Panc1 (cell line): Measurements from ENCODE around the gene LRRC49. TPM values are rescaled to one million over a fixed set of nuclear protein-coding genes. Genes with fewer than 3 reads are reported as not detected.

ENCODE experiments used
- ATAC-seq: fragments of 200-7000 bp; cut with Tn5 transposase; 2 replicates; pipeline ENCODE4 v1.9.1; 2020; ENCODE audit warnings: mild to moderate bottlenecking, moderate library complexity
- BruUV-seq: library from RNA; stranded (reverse); fragments of 400-500 nt; replicated peaks from 2 replicates; lab custom pipeline; 2021; lab: Mats Ljungman, UMichigan
- CTCF ChIA-PET: fragments of 300-600 bp; sonication (Branson Sonifier 250); formaldehyde crosslinking; loops from one replicate; lab custom pipeline; 2022; ENCODE audit warnings: antibody characterized with exemption; lab: Charles Lee
- POLR2A ChIA-PET: fragments of 300-600 bp; sonication (Branson Sonifier 250); formaldehyde crosslinking; loops from one replicate; lab custom pipeline; 2022; ENCODE audit warnings: antibody characterized with exemption; lab: Charles Lee
- DNase-seq: peaks from one replicate; pipeline ENCODE4 v3.0.0-alpha.2; 2010; ENCODE audit warnings: low read depth, low spot score
- H3K27ac ChIP-seq: 2 replicates; pipeline ENCODE4 v1.5.1; 2011; ENCODE audit warnings: mild to moderate bottlenecking, low read length, inconsistent platforms
- H3K27me3 ChIP-seq: fragments of 200-500 bp; sonication (Bioruptor generic); 2 replicates; pipeline ENCODE4 v1.6.0; 2014; ENCODE audit warnings: low read length, inconsistent platforms; ENCODE audit not compliant: control insufficient read depth, insufficient read depth
- H3K36me3 ChIP-seq: fragments of 200-500 bp; sonication (Bioruptor generic); 2 replicates; pipeline ENCODE4 v1.5.1; 2014; ENCODE audit warnings: inconsistent platforms, mild to moderate bottlenecking, low read length, moderate library complexity; ENCODE audit not compliant: control insufficient read depth, insufficient read depth
- H3K4me1 ChIP-seq: 2 replicates; pipeline ENCODE4 v1.5.1; 2011; ENCODE audit warnings: inconsistent platforms, mild to moderate bottlenecking, low read length, moderate library complexity; ENCODE audit not compliant: control insufficient read depth, insufficient read depth
- H3K4me3 ChIP-seq, 2 experiments: 2 replicates each; pipeline ENCODE4 v1.5.1; 2011 to 2012; ENCODE audit warnings: low read depth in 2 of 2, low read length in 2 of 2, mild to moderate bottlenecking in 2 of 2, inconsistent platforms in 1 of 2, moderate library complexity in 1 of 2
- H3K9me3 ChIP-seq: fragments of 200-500 bp; sonication (Bioruptor generic); 2 replicates; pipeline ENCODE4 v1.5.1; 2014; ENCODE audit warnings: low read depth, mild to moderate bottlenecking, inconsistent platforms, low read length, moderate library complexity; ENCODE audit not compliant: control insufficient read depth, insufficient read depth
- POLR2AphosphoS5 ChIP-seq: IDR thresholded peaks from 2 replicates; pipeline ENCODE4 v1.6.1; 2012; ENCODE audit warnings: mild to moderate bottlenecking, low read depth, low read length, moderate library complexity
- SIN3A ChIP-seq: IDR thresholded peaks from 2 replicates; pipeline ENCODE4 v1.6.1; 2012; ENCODE audit warnings: low read depth, mild to moderate bottlenecking, low read length, moderate library complexity, borderline replicate concordance; ENCODE audit not compliant: insufficient read depth
- TCF7L2 ChIP-seq: IDR thresholded peaks from 2 replicates; pipeline ENCODE4 v1.6.1; 2011; ENCODE audit warnings: mild to moderate bottlenecking, low read depth, low read length, inconsistent platforms
- in situ Hi-C: cut with HindIII; loops from 2 replicates; pipeline ENCODE4 v1.10.0; 2016; ENCODE audit warnings: low sequenced_read_pairs, low pct_unique_long_range_greater_than_20kb
- intact Hi-C: fragments of 100-400 bp; cut with micrococcal nuclease; formaldehyde crosslinking; loops from one replicate; pipeline ENCODE4 v1.10.0; 2022; ENCODE audit not compliant: unreplicated experiment
- total RNA-seq: library from RNA; stranded (reverse); gene quantifications from one replicate; pipeline ENCODE4 v1.2.1, GENCODE V29; 2021; ENCODE audit not compliant: unreplicated experiment
- TF ChIP-seq, protein P1 (sequence below), 2 experiments: IDR thresholded peaks; 2 replicates each; pipeline ENCODE4 v1.6.1; 2011 to 2012; ENCODE audit warnings: low read depth in 2 of 2, control low read depth in 1 of 2, low read length in 1 of 2, mild to moderate bottlenecking in 1 of 2, moderate library complexity in 1 of 2; ENCODE audit not compliant: insufficient read depth in 1 of 2
- TF ChIP-seq, protein P2 (sequence below): fragments of 450-650 bp; IDR thresholded peaks from 2 replicates; pipeline ENCODE4 v1.5.1; 2017; ENCODE audit warnings: mild to moderate bottlenecking

LRRC49 gene
- total RNA-seq, 1 experiment from 2014 or later, result 8.3 TPM

- ChIA-PET CTCF (no interaction called here), POLR2A (no interaction called here)
- intact Hi-C loops (no loop called here), in situ Hi-C loops (no loop called here)
- ATAC-seq (no peak), DNase-seq (no peak)
- Histone ChIP-seq H3K4me3 (no peak overlapping the region), H3K27me3 (no peaks in the 10 kb centered on the region), H3K27ac (no peak overlapping the region), H3K9me3 (no peaks in the 10 kb centered on the region), H3K36me3 (no peaks in the 10 kb centered on the region), H3K4me1 (no peaks in the 10 kb centered on the region)
- no peak for TF ChIP-seq TCF7L2
- TF ChIP-seq, protein P1, sequence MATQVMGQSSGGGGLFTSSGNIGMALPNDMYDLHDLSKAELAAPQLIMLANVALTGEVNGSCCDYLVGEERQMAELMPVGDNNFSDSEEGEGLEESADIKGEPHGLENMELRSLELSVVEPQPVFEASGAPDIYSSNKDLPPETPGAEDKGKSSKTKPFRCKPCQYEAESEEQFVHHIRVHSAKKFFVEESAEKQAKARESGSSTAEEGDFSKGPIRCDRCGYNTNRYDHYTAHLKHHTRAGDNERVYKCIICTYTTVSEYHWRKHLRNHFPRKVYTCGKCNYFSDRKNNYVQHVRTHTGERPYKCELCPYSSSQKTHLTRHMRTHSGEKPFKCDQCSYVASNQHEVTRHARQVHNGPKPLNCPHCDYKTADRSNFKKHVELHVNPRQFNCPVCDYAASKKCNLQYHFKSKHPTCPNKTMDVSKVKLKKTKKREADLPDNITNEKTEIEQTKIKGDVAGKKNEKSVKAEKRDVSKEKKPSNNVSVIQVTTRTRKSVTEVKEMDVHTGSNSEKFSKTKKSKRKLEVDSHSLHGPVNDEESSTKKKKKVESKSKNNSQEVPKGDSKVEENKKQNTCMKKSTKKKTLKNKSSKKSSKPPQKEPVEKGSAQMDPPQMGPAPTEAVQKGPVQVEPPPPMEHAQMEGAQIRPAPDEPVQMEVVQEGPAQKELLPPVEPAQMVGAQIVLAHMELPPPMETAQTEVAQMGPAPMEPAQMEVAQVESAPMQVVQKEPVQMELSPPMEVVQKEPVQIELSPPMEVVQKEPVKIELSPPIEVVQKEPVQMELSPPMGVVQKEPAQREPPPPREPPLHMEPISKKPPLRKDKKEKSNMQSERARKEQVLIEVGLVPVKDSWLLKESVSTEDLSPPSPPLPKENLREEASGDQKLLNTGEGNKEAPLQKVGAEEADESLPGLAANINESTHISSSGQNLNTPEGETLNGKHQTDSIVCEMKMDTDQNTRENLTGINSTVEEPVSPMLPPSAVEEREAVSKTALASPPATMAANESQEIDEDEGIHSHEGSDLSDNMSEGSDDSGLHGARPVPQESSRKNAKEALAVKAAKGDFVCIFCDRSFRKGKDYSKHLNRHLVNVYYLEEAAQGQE (IDR thresholded peaks at IDR 0.05; ENCODE audit: insufficient read depth in 1 of 2, low read depth in 2 of 2, low read length in 1 of 2), result no peak
- no peak for TF ChIP-seq POLR2AphosphoS5
- TF ChIP-seq, protein P2, sequence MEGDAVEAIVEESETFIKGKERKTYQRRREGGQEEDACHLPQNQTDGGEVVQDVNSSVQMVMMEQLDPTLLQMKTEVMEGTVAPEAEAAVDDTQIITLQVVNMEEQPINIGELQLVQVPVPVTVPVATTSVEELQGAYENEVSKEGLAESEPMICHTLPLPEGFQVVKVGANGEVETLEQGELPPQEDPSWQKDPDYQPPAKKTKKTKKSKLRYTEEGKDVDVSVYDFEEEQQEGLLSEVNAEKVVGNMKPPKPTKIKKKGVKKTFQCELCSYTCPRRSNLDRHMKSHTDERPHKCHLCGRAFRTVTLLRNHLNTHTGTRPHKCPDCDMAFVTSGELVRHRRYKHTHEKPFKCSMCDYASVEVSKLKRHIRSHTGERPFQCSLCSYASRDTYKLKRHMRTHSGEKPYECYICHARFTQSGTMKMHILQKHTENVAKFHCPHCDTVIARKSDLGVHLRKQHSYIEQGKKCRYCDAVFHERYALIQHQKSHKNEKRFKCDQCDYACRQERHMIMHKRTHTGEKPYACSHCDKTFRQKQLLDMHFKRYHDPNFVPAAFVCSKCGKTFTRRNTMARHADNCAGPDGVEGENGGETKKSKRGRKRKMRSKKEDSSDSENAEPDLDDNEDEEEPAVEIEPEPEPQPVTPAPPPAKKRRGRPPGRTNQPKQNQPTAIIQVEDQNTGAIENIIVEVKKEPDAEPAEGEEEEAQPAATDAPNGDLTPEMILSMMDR, result no peak
- no peak for TF ChIP-seq SIN3A
- no TSS peak for BruUV-seq
These were observed 25.3 kb downstream of the LRRC49 start for GRCh38 chr15:70917955-70918354.

GRCh38 chr15:70920981-70921696 lies 28.5 kb downstream of the LRRC49 start:
- Histone ChIP-seq H3K27ac (no peak overlapping the region), H3K9me3 (no peaks in the 10 kb centered on the region), H3K27me3 (no peaks in the 10 kb centered on the region), H3K4me1 (no peaks in the 10 kb centered on the region), H3K36me3 (no peaks in the 10 kb centered on the region), H3K4me3 (no peak overlapping the region)
- no peak for ATAC-seq
- CTCF ChIA-PET, result no interaction called here
- DNase-seq, result no peak
- BruUV-seq, result no TSS peak
- in situ Hi-C loops (no loop called here), intact Hi-C loops (no loop called here)
- TF ChIP-seq SIN3A, result no peak
- TF ChIP-seq, protein P1 (IDR thresholded peaks at IDR 0.05; ENCODE audit: insufficient read depth in 1 of 2, low read depth in 2 of 2, low read length in 1 of 2), result no peak
- POLR2A ChIA-PET, result interaction anchor here (0.6 kb wide), 1 partner anchor 27 kb away, joined by 8 read pairs; no protein-coding TSS in a partner anchor
